Erythroblast (primary cell): ENCODE measurements around the gene IL5RA.

Experiments
- GATA1 ChIP-seq: IDR thresholded peaks from 2 replicates; pipeline ENCODE4 v1.6.1; 2011; ENCODE audit warnings: low read depth, mild to moderate bottlenecking, control low read depth, low read length, moderate library complexity
- POLR2A ChIP-seq: IDR thresholded peaks from 2 replicates; pipeline ENCODE4 v1.6.1; 2011; ENCODE audit warnings: mild to moderate bottlenecking, low read length

DNA sequence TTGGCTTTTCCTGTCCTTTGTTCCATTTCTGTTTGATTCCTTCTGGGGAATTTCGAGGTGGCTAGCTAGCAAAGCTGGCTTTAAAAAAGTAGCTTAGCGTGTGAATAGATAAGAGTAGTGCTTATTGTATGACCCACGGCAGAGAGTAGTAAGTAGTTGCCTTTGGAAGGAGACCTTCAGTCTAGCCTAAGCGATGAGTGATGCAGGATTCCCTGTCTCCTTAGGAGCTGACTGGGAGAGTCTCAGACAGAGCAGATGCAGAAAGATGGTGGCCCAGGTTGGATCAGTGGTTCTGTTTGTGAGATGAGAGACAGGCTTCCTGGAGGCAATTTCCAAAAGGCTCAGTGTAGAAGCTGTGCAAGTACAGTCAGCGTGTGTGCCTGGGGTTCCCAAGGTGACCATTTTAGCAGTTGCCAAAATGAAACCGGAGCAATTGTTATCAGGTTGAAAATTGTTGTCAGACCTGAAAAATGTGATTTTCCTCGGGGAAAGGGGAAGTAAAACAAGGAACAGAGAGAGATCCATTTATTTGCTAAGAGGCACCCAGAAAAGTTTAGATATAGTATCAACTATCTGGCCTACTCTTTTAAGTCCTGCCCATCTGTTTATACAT is 681 bp upstream of the IL5RA start:
- no peak for TF ChIP-seq POLR2A
- TF ChIP-seq GATA1 = no peak
